H1 (cell line): ENCODE results near the gene GTF3C2. TPM values are rescaled to one million over a fixed set of nuclear protein-coding genes. Genes with fewer than 3 reads are reported as not detected.

Source experiments
- CTCF ChIA-PET: fragments of 300-600 bp; sonication (Branson Sonifier 250); formaldehyde crosslinking; loops from one replicate; lab custom pipeline; 2021; ENCODE audit not compliant: partially characterized antibody; lab: Charles Lee
- POLR2A ChIA-PET: fragments of 300-600 bp; sonication (Branson Sonifier 250); formaldehyde crosslinking; loops from one replicate; lab custom pipeline; 2021; ENCODE audit warnings: inconsistent platforms; ENCODE audit not compliant: partially characterized antibody; lab: Charles Lee
- DNase-seq, 2 experiments: peaks; one replicate each; pipeline versions ENCODE4 v3.0.0 to v3.0.0-alpha.2; 2010 to 2022; ENCODE audit warnings: low spot score in 2 of 2, low read depth in 1 of 2, mixed read lengths in 1 of 2
- FAIRE-seq: peaks from 2 replicates; lab custom pipeline; 2011; peaks lifted over from hg19 to GRCh38; lab: Jason Lieb, UNC
- H2AFZ ChIP-seq: 2 replicates; pipeline ENCODE4 v1.8.1; 2012; ENCODE audit warnings: low read length, inconsistent platforms
- H2AK5ac ChIP-seq: 2 replicates; pipeline ENCODE4 v1.6.1; 2013; ENCODE audit warnings: low read depth, low read length
- H2BK120ac ChIP-seq: replicated peaks from 2 replicates; pipeline ENCODE3; 2013; ENCODE audit warnings: low read depth, low read length, inconsistent platforms
- H2BK12ac ChIP-seq: 2 replicates; pipeline ENCODE4 v1.6.1; 2013; ENCODE audit warnings: low read depth, low read length
- H2BK15ac ChIP-seq: 2 replicates; pipeline ENCODE4 v1.6.1; 2013; ENCODE audit warnings: low read length
- H2BK20ac ChIP-seq: 2 replicates; pipeline ENCODE4 v1.6.1; 2013; ENCODE audit warnings: low read length
- H2BK5ac ChIP-seq: 2 replicates; pipeline ENCODE4 v1.6.1; 2013; ENCODE audit warnings: low read depth, low read length
- H3K14ac ChIP-seq: 2 replicates; pipeline ENCODE4 v1.6.1; 2013; ENCODE audit warnings: inconsistent platforms; ENCODE audit not compliant: insufficient read length
- H3K18ac ChIP-seq: 2 replicates; pipeline ENCODE4 v1.6.1; 2013; ENCODE audit warnings: low read length; ENCODE audit errors: extremely low read depth
- H3K23ac ChIP-seq: 2 replicates; pipeline ENCODE4 v1.6.1; 2013; ENCODE audit warnings: inconsistent platforms; ENCODE audit not compliant: insufficient read length
- H3K23me2 ChIP-seq: 2 replicates; pipeline ENCODE4 v1.6.1; 2013; ENCODE audit warnings: low read depth, low read length
- H3K27ac ChIP-seq: 2 replicates; pipeline ENCODE4 v1.6.1; 2011; ENCODE audit warnings: low read depth, low read length, inconsistent platforms
- H3K27me3 ChIP-seq, 4 experiments: replicated peaks in 1 of 4; 1 replicate in 1 of 4; 2 replicates in 3 of 4; pipeline versions ENCODE4 v1.6.1 to v1.8.1; 2011 to 2013; ENCODE audit warnings: low read length in 3 of 4, mild to moderate bottlenecking in 3 of 4, inconsistent platforms in 2 of 4, mixed read lengths in 2 of 4, moderate library complexity in 1 of 4; ENCODE audit not compliant: control insufficient read depth in 3 of 4, insufficient read depth in 3 of 4; ENCODE audit errors: extremely low read depth in 1 of 4
- H3K36me3 ChIP-seq, 4 experiments: 2 replicates each; pipeline versions ENCODE4 v1.6.1 to v1.8.1; 2011 to 2013; ENCODE audit warnings: mild to moderate bottlenecking in 4 of 4, low read length in 3 of 4, moderate library complexity in 2 of 4, control low read depth in 1 of 4, inconsistent platforms in 1 of 4; ENCODE audit not compliant: insufficient read depth in 4 of 4, control insufficient read depth in 2 of 4
- H3K4ac ChIP-seq: replicated peaks from 2 replicates; pipeline ENCODE3; 2013; ENCODE audit warnings: low read length, low read depth, mixed read lengths, inconsistent platforms; ENCODE audit not compliant: insufficient read length
- H3K4me1 ChIP-seq, 4 experiments: replicated peaks in 1 of 4; 1 replicate in 1 of 4; 2 replicates in 3 of 4; pipeline versions ENCODE4 v1.6.1 to v1.8.1; 2011 to 2013; ENCODE audit warnings: low read length in 3 of 4, inconsistent platforms in 2 of 4, mixed read lengths in 1 of 4; ENCODE audit not compliant: insufficient read depth in 4 of 4, control insufficient read depth in 3 of 4
- H3K4me2 ChIP-seq, 2 experiments: 2 replicates each; pipeline versions ENCODE4 v1.6.1 to v1.8.1; 2011 to 2013; ENCODE audit warnings: low read depth in 2 of 2, low read length in 2 of 2, control low read depth in 1 of 2, inconsistent platforms in 1 of 2, mild to moderate bottlenecking in 1 of 2; ENCODE audit not compliant: insufficient read depth in 1 of 2
- H3K4me3 ChIP-seq, 4 experiments: fragments of 200-600, 300-600 bp in 1 of 4; sonication (generic), shearing (Covaris generic), sonication (Bioruptor Twin) in 1 of 4; 2 replicates each; pipeline versions ENCODE4 v1.5.1 to v1.8.1; 2011 to 2016; ENCODE audit warnings: low read length in 4 of 4, low read depth in 3 of 4, control low read depth in 2 of 4, inconsistent platforms in 2 of 4, mild to moderate bottlenecking in 2 of 4, mixed read lengths in 1 of 4, moderate library complexity in 1 of 4; ENCODE audit not compliant: insufficient read depth in 2 of 4; ENCODE audit errors: extremely low read depth in 1 of 4
- H3K56ac ChIP-seq: replicated peaks from 2 replicates; pipeline ENCODE3; 2013; ENCODE audit warnings: low read depth, mild to moderate bottlenecking, mixed read lengths, low read length, inconsistent platforms; ENCODE audit not compliant: insufficient read length
- H3K79me1 ChIP-seq: 2 replicates; pipeline ENCODE4 v1.6.1; 2013; ENCODE audit warnings: low read depth, low read length, control low read depth
- H3K79me2 ChIP-seq, 2 experiments: 2 replicates each; pipeline versions ENCODE4 v1.6.1 to v1.8.1; 2012 to 2013; ENCODE audit warnings: low read length in 2 of 2, mild to moderate bottlenecking in 2 of 2, inconsistent platforms in 1 of 2; ENCODE audit not compliant: insufficient read depth in 2 of 2, control insufficient read depth in 1 of 2
- H3K9ac ChIP-seq, 4 experiments: replicated peaks in 1 of 4; 1 replicate in 1 of 4; 2 replicates in 3 of 4; pipeline versions ENCODE4 v1.6.1 to v1.8.1; 2011 to 2013; ENCODE audit warnings: low read depth in 3 of 4, low read length in 3 of 4, control low read depth in 2 of 4, mild to moderate bottlenecking in 2 of 4, moderate library complexity in 2 of 4, inconsistent platforms in 1 of 4; ENCODE audit errors: extremely low read depth in 1 of 4
- H3K9me3 ChIP-seq, 2 experiments: 2 replicates each; pipeline versions ENCODE4 v1.6.1 to v1.8.1; 2012 to 2013; ENCODE audit warnings: mild to moderate bottlenecking in 2 of 2, moderate library complexity in 2 of 2, control low read depth in 1 of 2, inconsistent platforms in 1 of 2, low read depth in 1 of 2, low read length in 1 of 2, mixed read lengths in 1 of 2; ENCODE audit not compliant: insufficient read depth in 2 of 2
- H4K20me1 ChIP-seq, 2 experiments: replicated peaks in 1 of 2; 2 replicates each; pipeline versions ENCODE3 to v1.8.1; 2011 to 2013; ENCODE audit warnings: inconsistent platforms in 2 of 2, low read length in 2 of 2, mild to moderate bottlenecking in 1 of 2; ENCODE audit not compliant: insufficient read depth in 2 of 2, control insufficient read depth in 1 of 2
- H4K5ac ChIP-seq: 2 replicates; pipeline ENCODE4 v1.6.1; 2013; ENCODE audit warnings: low read length, low read depth, mixed read lengths, inconsistent platforms; ENCODE audit not compliant: insufficient read length
- H4K8ac ChIP-seq: 2 replicates; pipeline ENCODE4 v1.8.0; 2013; ENCODE audit warnings: mild to moderate bottlenecking, moderate library complexity, low read length, inconsistent platforms; ENCODE audit not compliant: insufficient read depth; ENCODE audit errors: extremely low read depth
- H4K91ac ChIP-seq: replicated peaks from 2 replicates; pipeline ENCODE3; 2013; ENCODE audit warnings: low read length, mixed read lengths, inconsistent platforms; ENCODE audit not compliant: insufficient read length
- JUN ChIP-seq: IDR thresholded peaks from 2 replicates; pipeline ENCODE4 v1.6.1; 2011; ENCODE audit warnings: low read depth, mild to moderate bottlenecking, improper control_type of control experiment, low read length
- NANOG ChIP-seq: IDR thresholded peaks from 2 replicates; pipeline ENCODE4 v1.6.1; 2011; ENCODE audit warnings: low read length, low read depth, mild to moderate bottlenecking, inconsistent platforms; ENCODE audit not compliant: insufficient read depth, poor library complexity, severe bottlenecking
- RBBP5 ChIP-seq: IDR thresholded peaks from 2 replicates; pipeline ENCODE4 v1.7.1; 2012; ENCODE audit warnings: low read depth, mild to moderate bottlenecking, inconsistent platforms, low read length, moderate library complexity, borderline replicate concordance
- SP2 ChIP-seq: IDR thresholded peaks from 2 replicates; pipeline ENCODE4 v1.6.1; 2012; ENCODE audit warnings: mild to moderate bottlenecking, low read length, inconsistent platforms
- TBP ChIP-seq: IDR thresholded peaks from 2 replicates; pipeline ENCODE4 v1.6.1; 2011; ENCODE audit warnings: low read depth, low read length, improper control_type of control experiment
- WGBS, 2 experiments: shearing (Covaris generic) in 1 of 2; methylation state at CpG; one replicate each; pipeline versions ENCODE4 v1.1.6 to v1.1.7; 2013 to 2015; ENCODE audit warnings: low lambda C conversion rate in 2 of 2, mixed read lengths in 2 of 2, inconsistent platforms in 1 of 2, low coverage in 1 of 2, missing lambda C conversion rate in 1 of 2; ENCODE audit not compliant: insufficient replicate concordance in 2 of 2, insufficient coverage in 1 of 2, insufficient read length in 1 of 2; ENCODE audit errors: extremely low coverage in 1 of 2, missing lambda C conversion rate in 1 of 2; 5-methylcytosine and 5-hydroxymethylcytosine counted together
- polyA plus RNA-seq, 7 experiments: library from polyadenylated mRNA; depleted of rRNA in 3 of 7; stranded (reverse) in 5 of 7; unstranded in 2 of 7; fragments of >200 nt in 5 of 7; fragments of 200-250 nt in 2 of 7; gene quantifications; 1 replicate in 5 of 7; 2 replicates in 1 of 7; 4 replicates in 1 of 7; pipeline versions ENCODE4 v1.2.1 to v1.2.3, GENCODE V29; 2011 to 2013; ENCODE audit warnings: missing spikeins in 2 of 7, mixed read lengths in 2 of 7
- total RNA-seq: library from RNA; stranded (reverse); fragmentation: NEBNext Ultra II Directional; extraction: Animal tissue kit (Norgen Biotek cat#: 25700); gene quantifications from 2 replicates; pipeline ENCODE4 v1.2.1, GENCODE V29; 2021

GTF3C2 gene
- total and polyA plus RNA-seq, 2 of the 8 experiments (the other 6 are each of a cell fraction or from before 2014, with no cell fraction given) = 118 to 127 TPM

GRCh38 chr2:27284996-27285395 is 71.6 kb downstream of the GTF3C2 start:
- H4K8ac ChIP-seq = no peak overlapping the region
- peaks cover 3% of the 10 kb centered on the region for H3K23me2 ChIP-seq
- H2AK5ac ChIP-seq = no peak overlapping the region
- no peak for TF ChIP-seq TBP
- TF ChIP-seq JUN = no peak
- no peak for TF ChIP-seq RBBP5
- TF ChIP-seq SP2 = no peak
- TF ChIP-seq NANOG = no peak
- no peak overlapping the region for H4K91ac ChIP-seq
- FAIRE-seq (no peak), DNase-seq (no peak)
- no peaks in the 10 kb centered on the region for H3K79me1 ChIP-seq
- H3K36me3 ChIP-seq = no peaks in the 10 kb centered on the region
- 0 out of 2 replicates have a peak overlapping the region, but pooled peaks have one; percentile 32 for H2BK15ac ChIP-seq
- H4K20me1 ChIP-seq = no peaks in the 10 kb centered on the region
- no peak overlapping the region for H3K9ac ChIP-seq
- H3K4me2 ChIP-seq = no peak overlapping the region
- no peak overlapping the region for H2BK12ac ChIP-seq
- no peak overlapping the region for H2AFZ ChIP-seq
- no peak overlapping the region for H3K4me3 ChIP-seq
- ChIA-PET CTCF (interaction anchor here (0.6 to 20.2 kb wide), 8 partner anchors 9 to 204 kb away, joined by 3 to 413 read pairs (median 4); partner anchors contain the start of gene SLC30A3), POLR2A (interaction anchor here (1.5 to 11.9 kb wide), 3 partner anchors 12 to 37 kb away, joined by 4 to 149 read pairs (median 5); partner anchors contain the start of gene UCN)
- H3K79me2 ChIP-seq = no peaks in the 10 kb centered on the region
- H3K23ac ChIP-seq = no peak overlapping the region
- H3K18ac ChIP-seq = no peak overlapping the region
- H3K4me1 ChIP-seq = peaks cover 4 to 18% (median 13%) of the 10 kb centered on the region in 4 experiments
- H2BK5ac ChIP-seq = no peak overlapping the region
- H4K5ac ChIP-seq = no peak overlapping the region
- no peak overlapping the region for H2BK120ac ChIP-seq
- H3K4ac ChIP-seq = no peak overlapping the region
- H3K56ac ChIP-seq = no peak overlapping the region
- no peak overlapping the region for H3K27ac ChIP-seq
- no peak overlapping the region for H3K14ac ChIP-seq
- no peaks in the 10 kb centered on the region for H3K9me3 ChIP-seq
- 95% methylated on average over 1 of the region's 1 CpG; no CpG with 5 or more reads in 1 of the 2 experiments for WGBS, 2 experiments
- H3K27me3 ChIP-seq = peaks cover 0 to 4% (median 0%) of the 10 kb centered on the region in 4 experiments; a peak in 1 of 7 replicates
- no peak overlapping the region for H2BK20ac ChIP-seq
